NCI-H526 treated with DMSO at 0.1 percent for 48 hours (cell line): ENCODE data around the gene SYPL1.

Experiments
- DNase-seq: peaks from one replicate; lab custom pipeline; 2025; lab: John Stamatoyannopoulos, UW

SYPL1 gene

DNA sequence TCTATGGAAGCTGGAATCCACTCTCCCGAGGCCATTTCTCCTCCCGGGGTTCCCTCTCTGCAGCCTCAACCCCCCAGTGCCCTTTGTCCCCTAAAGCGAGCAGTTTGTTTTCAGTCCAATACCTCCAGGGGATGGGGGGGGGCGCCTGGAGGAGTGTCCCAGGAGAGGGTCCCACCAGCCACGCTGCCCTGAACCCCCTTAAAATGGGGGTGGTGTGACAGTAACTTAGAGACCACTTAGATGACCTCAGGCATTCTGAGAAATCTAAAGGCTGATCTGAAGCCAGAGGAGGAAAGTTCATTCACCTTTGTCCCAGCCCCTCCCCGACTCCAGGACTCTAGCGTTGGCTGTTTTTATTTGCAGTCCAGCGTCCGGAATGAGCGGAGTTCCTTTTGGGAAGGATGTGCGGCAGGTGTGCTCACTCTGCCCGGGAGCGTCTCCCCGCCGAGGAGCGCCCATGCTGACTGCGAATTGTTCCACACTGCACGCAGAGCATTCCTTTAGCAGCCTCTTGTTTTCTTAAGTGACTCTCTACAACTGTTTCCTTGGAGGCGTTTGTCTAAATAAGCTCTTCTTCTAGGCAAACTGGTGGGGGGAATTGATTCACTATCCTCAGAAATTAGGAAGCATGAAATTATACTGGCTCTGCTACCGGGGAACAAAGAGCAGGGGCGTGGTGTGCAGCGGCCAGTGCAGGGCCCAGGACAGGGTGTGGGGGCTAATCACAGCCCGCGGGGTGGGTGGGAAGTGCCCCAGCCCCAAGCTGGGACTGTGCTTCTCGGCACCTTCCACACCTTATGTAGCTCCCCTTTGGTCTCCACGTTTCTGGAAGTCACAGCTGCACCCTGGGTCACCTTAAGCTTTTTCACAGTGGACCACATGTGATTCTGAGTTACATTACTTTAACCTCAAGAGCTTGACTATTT is 46.3 kb downstream of the SYPL1 start:
- no peak for DNase-seq

DNA sequence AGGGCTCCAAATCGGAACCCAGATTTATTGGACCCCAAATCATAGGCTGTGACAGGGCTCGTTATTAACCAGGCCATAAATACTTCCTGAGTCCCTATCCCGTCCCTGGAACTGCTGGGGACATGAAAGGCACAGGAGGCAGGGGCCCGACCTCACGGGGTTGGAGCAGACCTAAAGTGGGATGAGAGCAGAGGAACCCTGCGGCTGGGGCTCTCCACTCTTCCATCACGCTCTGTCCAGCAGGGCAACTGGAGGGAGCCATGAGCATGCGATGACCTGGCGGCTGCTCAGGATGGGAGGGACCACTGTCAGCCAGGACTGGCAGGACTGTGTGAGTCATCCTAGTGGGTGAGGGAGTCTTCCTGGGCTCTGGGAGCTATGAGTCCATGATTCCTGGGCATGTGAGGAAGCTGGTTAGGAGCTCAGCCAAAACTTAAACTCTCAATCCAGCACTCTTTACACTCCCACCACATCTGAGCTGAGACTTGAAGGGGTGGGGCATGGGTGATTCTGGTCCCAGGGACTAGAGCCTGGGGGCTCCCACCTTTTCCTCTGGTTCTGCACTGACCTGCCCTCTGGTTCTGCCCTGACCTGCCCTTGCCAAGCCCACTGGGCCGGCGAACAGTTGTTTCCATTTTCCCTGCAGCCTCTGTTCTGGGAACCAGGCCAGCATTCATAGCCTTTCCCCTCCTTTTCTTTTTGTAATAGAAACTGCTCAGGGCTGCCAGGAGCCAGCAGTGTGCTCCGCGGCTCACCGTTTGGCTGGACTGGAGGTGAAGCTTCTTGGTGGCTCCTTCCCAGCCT is 47.1 kb downstream of the SYPL1 start:
- DNase-seq, result no peak

DNA sequence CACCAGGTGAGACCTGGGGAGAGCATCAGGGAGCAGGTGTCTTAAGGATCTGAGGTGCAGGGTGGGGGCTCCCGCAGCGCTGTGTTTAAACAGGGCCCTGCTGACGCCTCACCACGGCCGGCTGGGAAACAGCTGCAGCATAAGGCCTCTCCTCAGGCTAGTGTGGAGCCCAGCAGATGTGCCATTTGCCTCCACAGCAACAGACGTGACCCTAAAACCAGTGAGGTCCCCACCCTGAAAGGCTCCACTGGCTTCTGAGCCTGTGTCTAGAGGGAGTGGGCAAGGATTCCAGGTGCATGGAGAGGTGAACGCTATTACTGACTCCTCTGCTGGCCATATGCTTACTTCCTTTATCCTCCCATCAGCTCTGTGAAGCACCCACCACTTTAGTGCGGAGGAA is 47.8 kb downstream of the SYPL1 start:
- DNase-seq, result no peak

DNA sequence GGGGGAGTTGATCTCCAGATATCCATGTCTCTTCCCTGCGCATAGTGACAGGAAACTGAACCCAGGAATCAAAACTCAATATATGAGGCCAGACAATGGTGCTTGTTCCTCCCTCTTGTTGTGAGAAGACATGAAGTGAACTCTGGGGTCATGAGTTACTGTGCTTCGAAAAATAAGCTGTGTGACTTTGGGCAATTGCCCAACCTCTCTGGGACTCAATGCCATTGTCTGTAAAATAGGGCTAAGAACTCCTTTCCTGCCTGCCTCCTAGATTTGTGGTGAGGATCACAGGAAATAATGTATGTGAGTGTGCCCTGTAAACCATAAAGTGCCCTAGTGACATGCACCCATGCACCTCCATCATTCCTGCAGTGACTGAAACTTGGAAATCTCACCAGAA is 48.4 kb downstream of the SYPL1 start:
- no peak for DNase-seq

DNA sequence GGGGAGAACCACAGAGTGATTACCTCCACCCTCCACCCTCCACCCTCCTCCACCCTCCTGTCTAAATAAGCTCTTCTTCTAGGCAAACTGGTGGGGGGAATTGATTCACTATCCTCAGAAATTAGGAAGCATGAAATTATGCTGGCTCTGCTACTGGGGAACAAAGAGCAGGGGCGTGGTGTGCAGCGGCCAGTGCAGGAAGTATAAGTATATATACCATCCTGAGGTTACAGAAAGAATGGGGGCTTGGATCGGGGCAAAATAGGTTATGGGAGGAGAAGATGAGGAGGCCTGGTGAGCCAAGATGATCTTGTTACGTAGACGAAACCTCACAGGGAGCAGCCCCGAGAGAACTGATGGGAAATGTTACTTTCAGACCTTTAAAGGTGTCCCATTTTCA is 49.1 kb downstream of the SYPL1 start:
- DNase-seq, result no peak

DNA sequence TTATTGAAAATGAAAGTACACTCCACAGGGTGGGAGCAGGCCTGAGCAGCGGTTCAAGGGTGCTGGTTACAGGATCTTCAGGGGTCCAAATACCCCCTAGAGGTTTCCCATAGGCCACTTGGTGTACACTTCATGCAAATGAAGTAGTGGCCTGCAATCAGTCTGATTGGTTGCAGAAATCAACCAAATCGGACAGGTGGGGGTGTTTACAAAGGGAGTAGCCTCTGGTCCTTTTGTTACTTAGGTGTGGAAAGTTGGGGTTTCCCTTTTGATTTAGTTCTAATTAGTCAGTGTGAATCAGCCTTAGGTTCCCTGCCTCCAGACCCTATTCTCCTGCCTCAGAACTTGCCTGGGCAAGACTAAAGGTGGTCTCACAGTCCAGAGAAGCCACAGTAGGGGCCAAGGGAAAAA is 49.6 kb downstream of the SYPL1 start:
- DNase-seq, result no peak

DNA sequence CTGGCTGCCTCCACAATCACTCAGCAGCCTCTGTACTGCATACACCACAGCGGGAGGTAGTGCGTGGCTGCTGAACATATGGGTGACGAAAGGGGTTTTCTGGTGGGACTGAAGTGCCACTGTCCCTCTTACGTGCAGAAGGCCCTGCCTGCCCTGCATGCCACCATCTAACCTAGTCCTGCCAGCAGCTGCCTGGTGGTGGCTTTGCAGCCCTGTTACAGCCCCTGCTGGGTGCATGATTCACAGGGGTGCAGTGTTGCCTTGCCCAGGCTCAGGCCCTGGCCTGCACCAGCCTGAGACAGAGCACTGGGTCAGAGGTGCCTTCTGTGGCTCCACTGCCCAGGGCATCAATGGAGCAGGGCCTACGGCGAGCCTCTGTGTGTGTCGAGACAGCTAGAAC is 50.1 kb downstream of the SYPL1 start:
- no peak for DNase-seq

DNA sequence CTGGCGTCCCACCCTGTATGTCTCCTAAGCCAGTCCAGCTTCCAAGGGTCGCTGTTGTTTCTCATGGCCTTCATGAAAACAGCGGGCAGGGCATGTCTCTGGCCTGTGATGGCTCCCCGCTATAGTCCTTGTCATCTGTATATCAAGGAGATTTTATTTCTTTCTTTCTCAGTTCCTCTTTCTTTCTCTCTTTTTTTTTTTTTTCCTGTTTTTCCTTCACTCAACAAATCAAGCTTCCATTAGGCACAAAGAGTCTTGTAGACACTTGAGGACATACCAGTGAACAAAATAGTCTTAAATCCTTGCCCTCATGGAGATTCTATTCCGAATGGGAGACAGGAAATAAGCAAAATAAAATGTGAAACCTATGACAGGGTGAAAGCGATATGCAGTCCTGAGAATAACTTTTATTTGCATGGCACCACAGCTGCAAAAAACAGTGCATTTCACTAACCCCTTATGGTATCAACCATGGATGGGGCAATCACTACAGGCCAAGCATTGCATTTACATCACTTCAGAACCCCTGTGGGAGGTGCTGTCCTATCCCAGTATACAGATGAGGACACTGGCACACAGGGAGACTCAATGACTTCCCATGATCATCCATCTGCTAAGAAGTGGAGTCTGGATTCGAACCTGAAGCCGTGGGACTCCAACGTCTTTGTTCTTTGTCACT is 50.7 kb downstream of the SYPL1 start:
- no peak for DNase-seq

DNA sequence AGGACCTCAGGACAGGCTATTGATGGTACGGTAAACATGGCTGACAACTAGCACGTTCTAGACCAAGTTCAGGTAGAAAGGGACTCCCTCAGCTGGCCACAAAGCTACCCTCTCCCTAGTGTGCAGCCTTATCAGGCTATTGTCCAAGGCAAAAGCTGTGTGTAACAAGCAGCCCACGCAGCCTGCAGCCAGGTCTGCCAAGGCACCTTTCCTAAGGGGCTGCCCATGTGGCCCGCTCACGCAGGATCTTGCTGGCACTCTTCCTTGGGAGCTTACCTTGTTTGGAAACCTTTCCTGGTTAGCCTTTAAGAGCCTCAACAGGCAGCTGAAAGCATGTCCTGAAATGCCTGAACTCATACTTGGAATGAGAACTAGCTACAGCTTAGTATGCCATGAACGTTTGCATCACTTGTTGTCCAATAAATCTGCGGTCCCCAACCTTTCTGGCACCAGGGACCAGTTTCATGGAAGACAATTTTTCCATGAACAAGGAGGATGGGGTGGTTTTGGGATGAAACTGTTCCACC is 51.7 kb downstream of the SYPL1 start:
- no peak for DNase-seq

DNA sequence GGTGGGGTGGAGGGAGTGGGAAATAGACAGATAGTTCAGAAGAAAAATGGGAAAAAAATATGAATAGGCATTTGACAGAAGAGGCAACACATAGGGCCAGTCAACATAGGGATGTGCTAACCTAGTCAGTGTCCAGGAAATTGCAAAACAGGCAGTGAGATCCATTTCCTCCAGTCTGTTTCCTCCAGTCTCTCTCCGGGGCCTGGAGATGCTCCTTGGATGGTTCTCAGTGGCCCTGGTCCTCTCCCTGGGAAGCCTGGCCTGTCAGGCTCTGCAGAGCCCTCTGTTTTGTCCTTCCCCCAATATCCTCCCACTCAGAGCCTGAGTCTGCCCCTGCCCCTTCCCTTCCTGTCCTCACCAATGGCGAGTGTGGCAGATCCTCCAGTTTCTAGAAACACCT is 52.6 kb downstream of the SYPL1 start:
- DNase-seq, result no peak

DNA sequence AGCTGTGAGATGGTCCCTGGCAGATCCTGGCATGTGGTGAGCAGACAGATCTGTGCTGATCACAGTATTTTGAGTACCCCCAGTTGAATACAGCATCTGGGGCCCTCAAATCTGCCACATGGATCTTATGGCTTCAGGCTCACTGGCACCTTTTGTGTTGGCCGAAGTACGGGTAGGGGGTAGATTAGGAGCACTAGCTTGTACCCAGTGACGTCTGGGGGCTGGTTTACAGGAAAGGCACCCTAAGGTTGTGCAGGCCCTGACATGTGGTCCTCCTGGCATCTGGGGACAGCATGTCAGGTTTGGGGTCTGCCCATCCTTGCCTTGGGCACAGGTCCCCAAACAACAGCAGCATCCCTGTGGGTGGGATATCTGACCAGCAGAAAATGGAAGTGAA is 53.2 kb downstream of the SYPL1 start:
- DNase-seq, result no peak

DNA sequence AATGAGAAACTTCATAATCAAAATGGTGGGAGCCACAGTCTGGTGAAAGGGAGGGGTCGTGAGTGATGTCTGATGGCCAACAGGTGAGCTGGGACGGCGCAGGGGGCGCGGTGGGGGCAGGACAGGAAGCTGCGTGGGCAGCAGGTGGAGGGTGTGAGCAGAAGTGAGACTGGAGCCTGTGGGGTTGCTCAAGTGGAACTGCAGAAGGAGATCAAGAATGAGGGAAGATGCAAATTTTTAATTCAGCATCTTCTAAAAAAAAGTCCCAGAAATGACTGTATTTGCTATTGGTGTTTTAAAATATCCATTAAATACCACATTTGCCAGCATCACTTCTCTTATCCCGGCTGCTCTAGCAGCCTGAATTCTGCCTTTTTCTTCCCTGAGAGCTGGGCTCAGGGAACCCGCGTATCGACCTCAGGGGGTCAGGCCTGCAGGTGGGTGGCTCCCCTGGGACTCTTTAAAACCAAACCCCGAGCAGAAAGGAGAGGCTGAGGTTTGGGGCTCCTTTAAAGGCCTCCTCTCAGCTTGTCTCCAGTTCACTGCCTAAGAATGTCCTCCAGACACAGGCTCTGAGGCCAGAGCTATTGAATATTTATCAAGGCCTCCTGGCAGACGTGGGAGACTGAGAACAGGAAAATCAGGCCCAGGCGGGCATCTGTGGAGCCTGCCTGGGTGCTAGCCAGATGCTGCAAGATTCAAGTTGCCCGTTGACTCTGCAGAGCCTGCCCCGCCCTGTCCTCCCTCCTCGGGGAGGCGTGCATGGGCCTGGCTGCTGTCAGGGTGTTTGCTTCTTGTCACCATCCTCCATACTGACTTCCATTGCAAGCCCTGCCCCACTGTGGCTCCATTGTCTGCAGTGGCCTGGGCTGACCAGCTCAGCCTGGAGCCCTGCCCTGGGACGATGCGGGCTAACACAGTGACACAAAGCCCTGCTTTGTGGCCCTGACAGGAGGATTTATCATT is 53.9 kb downstream of the SYPL1 start:
- DNase-seq, result peak; percentile 85

DNA sequence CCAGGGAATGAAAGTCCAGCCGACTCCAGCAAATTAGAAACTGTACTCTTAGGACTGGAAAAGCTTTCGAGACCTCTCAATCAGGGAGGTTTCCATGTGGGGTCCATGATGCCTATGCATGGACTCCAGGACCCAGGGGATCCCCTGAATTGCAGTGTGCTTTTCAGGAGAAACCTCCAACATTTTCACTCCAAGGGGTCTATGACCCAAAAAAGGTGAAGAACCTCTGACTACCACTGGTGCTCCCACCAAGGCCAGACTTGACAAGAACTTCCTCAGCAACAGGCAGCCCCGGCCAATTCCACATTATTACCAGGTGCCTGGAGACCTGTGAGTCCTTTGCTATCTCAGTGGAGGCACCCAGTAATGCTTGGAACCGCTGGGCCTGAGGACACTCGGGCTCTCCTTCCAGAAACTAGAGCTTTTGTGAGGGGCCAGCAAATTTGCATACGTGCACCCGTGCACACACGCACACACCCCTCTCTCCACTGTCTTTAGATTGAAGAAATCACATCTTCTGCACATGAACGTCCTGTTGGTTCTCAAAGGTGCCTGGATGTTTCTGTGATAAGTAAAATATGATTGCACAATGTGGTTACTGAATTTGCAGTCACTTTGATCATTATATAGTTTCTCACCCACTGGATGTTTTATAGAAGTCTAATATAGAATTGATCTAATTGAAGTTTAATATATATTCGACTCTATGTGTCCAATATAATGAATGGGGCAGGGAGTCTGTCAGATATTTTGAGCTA is 54.7 kb downstream of the SYPL1 start:
- no peak for DNase-seq

DNA sequence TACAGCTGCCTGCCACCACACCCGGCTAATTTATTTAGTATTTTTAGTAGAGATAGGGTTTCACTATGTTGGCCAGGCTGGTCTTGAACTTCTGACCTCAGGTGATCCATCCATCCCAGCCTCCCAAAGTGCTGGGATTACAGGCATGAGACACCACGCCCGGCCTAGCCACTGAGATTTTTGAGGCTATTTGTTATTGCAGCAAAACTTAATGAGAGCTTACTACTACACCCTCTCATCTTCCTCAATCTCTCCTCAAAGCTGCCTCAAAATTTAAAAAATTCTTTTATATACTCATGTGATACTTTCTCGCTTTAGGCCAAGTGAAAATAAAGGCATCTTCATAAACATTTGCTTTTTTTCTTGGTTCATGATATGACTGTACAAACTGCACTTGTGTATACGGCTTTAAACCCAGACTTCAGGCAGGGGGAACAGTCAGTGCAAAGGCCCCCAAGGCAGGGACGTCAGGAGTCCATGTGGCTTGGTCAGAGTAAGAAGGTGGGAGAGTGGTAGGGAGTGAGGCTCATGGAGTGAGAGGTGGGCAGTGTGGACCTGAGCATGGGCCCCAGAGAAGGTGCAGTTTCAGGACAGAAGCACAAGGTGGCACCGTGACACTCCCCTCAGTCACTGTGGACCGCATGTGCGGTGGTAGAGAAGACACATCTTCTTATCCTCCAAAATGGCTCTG is 55.5 kb downstream of the SYPL1 start:
- peak; percentile 74 for DNase-seq

DNA sequence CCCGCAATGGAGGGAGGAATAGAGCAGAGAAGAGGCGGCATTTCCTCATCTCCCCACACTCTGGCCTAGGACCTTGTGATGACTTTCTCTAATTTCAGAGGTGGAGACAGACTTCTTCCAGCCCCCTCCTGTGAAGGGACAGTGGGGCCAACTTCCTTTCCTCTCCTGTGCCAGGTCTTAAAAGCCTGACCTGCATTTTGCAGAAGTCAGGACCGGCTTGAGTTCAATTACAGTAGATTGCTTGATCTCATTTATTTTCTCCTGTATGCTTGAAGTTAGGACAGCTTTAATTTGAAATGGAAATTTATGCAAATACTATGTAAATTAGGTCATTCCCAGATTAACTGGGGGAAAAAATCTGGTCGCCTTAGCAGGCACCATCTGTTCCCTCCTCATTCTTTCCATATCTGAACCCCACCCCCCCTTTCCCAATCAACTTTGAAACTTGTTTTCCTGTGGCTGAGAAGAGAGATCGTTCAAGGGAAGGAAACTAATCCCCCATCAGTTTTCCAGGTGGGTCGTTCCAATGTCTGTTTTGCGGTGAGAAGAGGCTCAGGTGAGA is 57.1 kb downstream of the SYPL1 start:
- DNase-seq, result peak; percentile 62

DNA sequence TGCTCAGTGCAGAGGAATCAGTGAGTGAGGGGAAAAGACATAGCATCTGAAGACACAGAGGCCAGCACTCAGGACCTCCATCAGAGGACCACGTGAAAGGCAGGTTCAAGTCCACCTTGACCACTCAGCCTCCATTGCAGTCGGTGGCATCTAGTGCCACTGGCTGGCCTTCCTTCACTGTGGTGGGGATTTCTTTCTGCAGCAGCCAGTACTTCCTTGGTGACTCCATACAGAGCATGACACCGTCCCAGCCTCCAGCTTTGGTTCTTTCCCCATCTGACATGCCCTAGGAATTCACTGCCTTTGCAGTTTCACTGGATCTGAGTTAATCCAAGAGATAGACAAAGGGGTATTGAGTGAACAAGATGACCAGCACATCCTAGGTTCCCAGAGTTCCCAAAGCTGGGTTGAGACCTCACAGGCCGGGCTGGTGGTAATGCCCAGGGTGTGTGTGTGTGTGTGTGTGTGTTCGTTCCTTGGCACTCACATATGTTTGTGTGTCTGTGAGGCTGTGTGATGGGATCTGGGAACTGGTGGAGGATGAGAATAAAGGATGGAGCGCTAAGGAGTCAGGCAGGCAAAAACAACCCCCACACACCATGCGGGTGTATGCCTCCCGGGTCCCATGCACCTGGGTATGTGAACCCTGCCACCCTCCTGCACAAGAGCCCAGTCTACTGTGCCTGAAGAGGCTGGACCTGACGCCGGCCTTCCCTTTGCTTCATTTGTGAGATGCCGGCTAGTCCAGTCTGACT is 57.8 kb downstream of the SYPL1 start:
- no peak for DNase-seq

DNA sequence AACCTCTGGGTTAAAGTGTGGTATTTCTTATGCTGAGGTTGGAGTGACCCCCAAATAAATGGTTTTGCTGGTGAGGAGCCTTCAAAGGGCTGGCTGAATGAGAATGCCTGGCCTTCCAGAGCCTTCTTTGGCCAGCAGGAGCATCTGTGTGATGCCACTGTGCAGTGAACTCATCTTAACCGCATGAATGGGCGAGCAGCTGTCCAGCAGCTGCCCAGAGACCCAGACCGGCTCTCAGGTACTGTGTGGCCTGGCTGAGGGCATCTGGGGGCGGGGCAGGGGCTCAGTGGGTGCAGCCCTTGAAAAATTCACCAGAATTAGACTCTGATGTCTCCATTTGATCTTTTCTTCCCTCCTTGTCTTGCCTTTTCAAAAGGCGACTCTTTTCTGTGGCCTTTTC is 59.0 kb downstream of the SYPL1 start:
- no peak for DNase-seq

DNA sequence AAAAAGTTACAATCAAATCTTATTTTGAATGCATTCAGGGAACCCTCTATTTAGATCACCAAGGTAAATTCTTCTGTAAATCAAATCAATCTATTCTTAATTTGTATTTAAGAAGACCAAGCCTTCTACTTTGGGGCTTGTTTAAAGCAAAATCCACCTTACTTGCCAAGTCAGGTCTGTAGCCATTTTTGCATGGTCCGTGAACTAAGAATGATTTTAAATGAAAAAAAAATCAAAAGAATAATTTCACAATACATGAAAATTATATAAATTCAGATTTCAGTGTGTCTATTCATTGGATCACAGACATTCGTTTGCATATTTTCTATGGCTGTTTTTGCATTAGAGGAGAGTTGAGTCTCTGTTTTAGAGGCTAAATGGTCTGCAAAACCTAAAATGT is 59.4 kb downstream of the SYPL1 start:
- no peak for DNase-seq

DNA sequence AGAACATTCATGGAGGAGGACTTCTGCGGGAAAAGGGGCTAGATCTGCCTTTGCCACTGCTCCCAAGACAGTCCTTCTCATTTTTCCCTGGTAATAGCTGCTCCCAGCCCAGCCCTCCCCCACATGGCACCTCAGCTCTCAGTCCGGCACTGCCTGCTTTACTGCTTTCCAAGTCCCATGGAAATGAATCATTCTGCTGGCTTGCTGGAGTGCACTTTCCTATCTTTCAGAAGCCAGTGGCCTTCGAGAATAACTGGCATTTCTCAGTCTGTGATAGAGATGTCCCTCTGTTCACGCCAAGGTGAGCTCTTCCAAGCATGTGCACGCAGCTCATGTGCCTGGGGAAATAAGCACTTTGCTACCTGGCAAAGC is 61.4 kb downstream of the SYPL1 start:
- DNase-seq, result no peak
